GM19468 (cell line): ENCODE data around the gene LONRF3.
A peak's percentile ranks its signal among the peaks of the same experiment; 100 is the strongest.
"Not testable (repeated sequence)": the region's sequence is repeated elsewhere in the genome, so short reads cannot be mapped to it uniquely, and the experiment has no call there.

Experiments
- ATAC-seq: cut with Tn5 transposase; IDR thresholded peaks from one replicate; pipeline ENCODE4 v1.9.1; 2021; ENCODE audit warnings: mild to moderate bottlenecking, moderate library complexity, moderate number of reproducible peaks; ENCODE audit not compliant: unreplicated experiment; ENCODE audit errors: extremely low read depth

The LONRF3 gene

GRCh38 chrX:118980761-118981160 lies 6.3 kb downstream of the LONRF3 start:
- ATAC-seq: no peak

GRCh38 chrX:118983513-118983912 lies 9.1 kb downstream of the LONRF3 start:
- ATAC-seq: no peak

- ATAC-seq: no peak
Measured at GRCh38 chrX:118988911-118989310, 14.5 kb downstream of the LONRF3 start.

GRCh38 chrX:118989886-118990285 lies 15.5 kb downstream of the LONRF3 start:
- ATAC-seq: no peak

GRCh38 chrX:118990512-118991227 lies 16.3 kb downstream of the LONRF3 start:
- no peak for ATAC-seq

GRCh38 chrX:118992441-118993121 lies 18.2 kb downstream of the LONRF3 start:
- not testable (repeated sequence) for ATAC-seq

- no peak for ATAC-seq
Measured at GRCh38 chrX:119003462-119003861, 29.0 kb downstream of the LONRF3 start.

- peak; percentile 94 for ATAC-seq
Measured at GRCh38 chrX:119004920-119005524, 30.6 kb downstream of the LONRF3 start.

GRCh38 chrX:119007189-119007770 lies 32.9 kb downstream of the LONRF3 start:
- no peak for ATAC-seq

- no peak for ATAC-seq
Measured at GRCh38 chrX:119008110-119008744, 33.8 kb downstream of the LONRF3 start.

GRCh38 chrX:119009071-119009470 lies 34.7 kb downstream of the LONRF3 start:
- no peak for ATAC-seq

- ATAC-seq: no peak
Measured at GRCh38 chrX:119010491-119010890, 36.1 kb downstream of the LONRF3 start.

GRCh38 chrX:119013164-119013563 lies 38.7 kb downstream of the LONRF3 start:
- no peak for ATAC-seq

- ATAC-seq: peak; percentile 84
Measured at GRCh38 chrX:119015407-119016237, 41.2 kb downstream of the LONRF3 start.

GRCh38 chrX:119017077-119017476 lies 42.7 kb downstream of the LONRF3 start:
- ATAC-seq: no peak

GRCh38 chrX:119025900-119026299 lies 51.5 kb downstream of the LONRF3 start:
- ATAC-seq: no peak

GRCh38 chrX:119026344-119026743 lies 51.9 kb downstream of the LONRF3 start:
- ATAC-seq: not testable (repeated sequence)

GRCh38 chrX:119027960-119028732 lies 53.7 kb downstream of the LONRF3 start:
- not testable (repeated sequence) for ATAC-seq
